8988T (cell line): ENCODE data around the gene GMPR.
"Not testable (repeated sequence)": the region's sequence is repeated elsewhere in the genome, so short reads cannot be mapped to it uniquely, and the experiment has no call there.

Experiments used
- DNase-seq: peaks from one replicate; pipeline ENCODE4 v3.0.0; 2011

GMPR gene

GRCh38 chr6:16226117-16227047 lies 12.0 kb upstream of the GMPR start:
- DNase-seq: not testable (repeated sequence)

GRCh38 chr6:16227048-16227562 lies 11.3 kb upstream of the GMPR start:
- no peak for DNase-seq

- no peak for DNase-seq
Observed at GRCh38 chr6:16227605-16228004, 10.8 kb upstream of the GMPR start.

- DNase-seq: no peak
Observed at GRCh38 chr6:16228043-16228442, 10.3 kb upstream of the GMPR start.

GRCh38 chr6:16228709-16229665 lies 9.4 kb upstream of the GMPR start:
- no peak for DNase-seq

GRCh38 chr6:16229700-16230099 lies 8.7 kb upstream of the GMPR start:
- DNase-seq: no peak

GRCh38 chr6:16230953-16231352 lies 7.4 kb upstream of the GMPR start:
- no peak for DNase-seq

GRCh38 chr6:16232086-16232485 lies 6.3 kb upstream of the GMPR start:
- DNase-seq: no peak

- no peak for DNase-seq
Observed at GRCh38 chr6:16236009-16236501, 2.3 kb upstream of the GMPR start.

- no peak for DNase-seq
Observed at GRCh38 chr6:16236631-16237199, 1.7 kb upstream of the GMPR start.

- DNase-seq: no peak
Observed at GRCh38 chr6:16237242-16237641, 1.1 kb upstream of the GMPR start.

GRCh38 chr6:16238963-16239797 lies 793 bp downstream of the GMPR start:
- DNase-seq: peak; percentile 84

- no peak for DNase-seq
Observed at GRCh38 chr6:16239798-16240123, 1.4 kb downstream of the GMPR start.

GRCh38 chr6:16240589-16241320 lies 2.4 kb downstream of the GMPR start:
- DNase-seq: no peak

- no peak for DNase-seq
Observed at GRCh38 chr6:16241321-16241689, 2.9 kb downstream of the GMPR start.

GRCh38 chr6:16243055-16243454 lies 4.7 kb downstream of the GMPR start:
- DNase-seq: no peak

GRCh38 chr6:16243664-16244063 lies 5.3 kb downstream of the GMPR start:
- no peak for DNase-seq

GRCh38 chr6:16244446-16244845 lies 6.1 kb downstream of the GMPR start:
- no peak for DNase-seq

GRCh38 chr6:16244869-16245451 lies 6.6 kb downstream of the GMPR start:
- no peak for DNase-seq

- DNase-seq: no peak
Observed at GRCh38 chr6:16248271-16248853, 10.0 kb downstream of the GMPR start.

GRCh38 chr6:16249971-16250370 lies 11.6 kb downstream of the GMPR start:
- DNase-seq: no peak
